ENCODE measurements around the gene E2F2.

The E2F2 gene

DNA sequence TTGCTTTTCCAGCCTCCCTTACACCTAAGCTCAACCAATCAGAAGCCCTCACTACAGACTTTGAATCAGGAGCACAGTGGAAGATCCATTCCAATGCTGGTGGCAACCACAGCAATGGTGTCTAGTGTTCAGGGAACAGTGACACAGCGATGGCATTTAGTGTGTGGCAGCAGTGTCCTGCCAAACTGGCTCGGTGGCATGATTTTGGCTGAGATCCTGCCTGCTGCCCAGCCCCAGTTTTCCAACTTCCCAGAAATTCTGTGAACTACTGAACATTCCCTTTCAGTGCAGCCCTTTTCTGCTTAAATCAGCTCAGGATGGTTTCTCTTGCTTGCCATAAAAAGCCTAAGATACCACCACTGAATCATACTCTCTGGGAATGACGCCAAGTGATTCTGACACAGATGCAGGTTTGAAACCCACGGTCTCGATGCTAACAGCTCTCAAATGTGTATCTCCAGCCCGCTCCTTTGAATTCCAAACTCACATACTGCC lies 55.9 kb downstream of the E2F2 start:
- peaks cover 18% of the 10 kb centered on the region for H3K4me1 ChIP-seq (ENCODE audit: insufficient read depth, low read length)
- H3K9me3 ChIP-seq (ENCODE audit: low read length) = no peaks in the 10 kb centered on the region
- no peak overlapping the region for H3K4me3 ChIP-seq (ENCODE audit: low read depth in 1 of 2, low read length in 2 of 2)
- no peaks in the 10 kb centered on the region for H3K27me3 ChIP-seq (ENCODE audit: control insufficient read depth in 1 of 2, insufficient read depth in 2 of 2, low read length in 2 of 2)
- no peak overlapping the region for H3K27ac ChIP-seq (ENCODE audit: low read depth, low read length)
- no peak overlapping the region for H3K9ac ChIP-seq (ENCODE audit: low read length)
- no peaks in the 10 kb centered on the region for H3K36me3 ChIP-seq (ENCODE audit: insufficient read depth, low read length)

DNA sequence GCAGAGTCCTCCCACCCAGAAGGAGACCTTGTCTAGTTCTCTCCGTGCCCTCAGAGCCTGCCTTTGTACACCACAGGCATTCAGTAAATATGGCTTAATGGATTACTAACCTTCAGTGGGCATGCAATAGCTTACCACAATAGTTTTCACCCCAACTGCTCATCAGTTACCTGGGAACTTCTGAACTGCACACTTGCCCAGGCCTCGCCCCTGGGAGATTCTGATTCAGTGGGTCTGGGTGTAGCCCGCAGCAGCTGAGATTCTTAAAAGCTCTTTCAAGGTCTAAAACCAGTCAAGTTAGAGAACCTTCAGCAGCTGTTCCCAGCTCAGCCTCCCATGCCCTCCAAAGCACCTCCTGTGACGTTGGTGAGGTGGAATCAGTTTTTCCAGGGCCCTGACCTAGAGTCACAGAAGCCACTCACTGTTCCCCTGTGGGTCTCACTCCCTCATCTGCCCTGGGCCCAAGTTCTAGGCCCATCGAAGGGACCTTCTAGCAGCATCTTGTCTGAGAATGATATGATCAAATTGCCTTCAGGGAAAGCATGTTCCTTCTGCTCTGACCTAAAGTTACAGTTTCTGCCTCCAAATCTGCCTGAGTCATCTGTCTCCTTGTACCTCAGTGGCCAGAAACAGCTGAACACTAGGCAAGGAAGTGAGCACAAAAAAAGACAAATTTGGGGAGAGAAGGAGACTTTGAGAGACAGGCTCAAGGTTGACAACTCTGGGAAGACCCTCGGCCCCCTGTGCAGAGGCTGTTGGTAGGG lies 57.8 kb downstream of the E2F2 start:
- no peak overlapping the region for H3K27ac ChIP-seq (ENCODE audit: low read depth, low read length)
- peaks cover 22% of the 10 kb centered on the region for H3K4me1 ChIP-seq (ENCODE audit: insufficient read depth, low read length)
- no peak overlapping the region for H3K9ac ChIP-seq (ENCODE audit: low read length)

DNA sequence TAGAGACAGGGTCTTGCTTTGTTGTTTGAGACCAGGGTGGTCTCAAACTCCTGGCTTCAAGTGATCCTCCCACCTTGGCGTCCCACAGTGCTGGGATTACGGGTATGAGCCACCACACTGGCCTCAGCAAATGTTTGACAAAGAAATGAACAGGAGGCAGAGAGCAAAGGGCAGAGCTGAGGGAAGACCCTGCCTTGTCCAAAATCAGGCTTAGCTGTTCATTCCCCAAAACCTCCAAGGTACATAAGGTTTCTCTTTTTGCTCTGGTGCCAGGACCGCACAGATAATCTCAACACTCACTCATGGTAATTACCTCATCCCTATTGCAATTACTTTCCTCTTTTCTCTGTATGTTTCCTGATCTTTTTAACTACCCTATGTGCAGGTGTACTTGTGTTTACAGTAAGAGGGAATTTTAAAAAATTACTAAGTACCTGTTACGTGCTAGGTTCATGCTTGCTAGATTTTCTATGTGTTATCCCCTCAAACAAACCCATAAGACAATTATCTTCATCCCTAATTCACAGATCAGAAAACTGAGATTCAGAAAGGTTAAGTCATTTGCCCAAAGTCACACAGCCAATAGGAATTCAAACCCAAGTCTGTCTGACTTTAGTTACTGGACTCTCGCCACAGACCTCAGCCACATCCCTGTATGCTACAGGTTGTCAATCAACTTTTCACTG lies 58.5 kb downstream of the E2F2 start:
- Histone ChIP-seq H3K9ac (ENCODE audit: low read length) (no peak overlapping the region), H3K27me3 (ENCODE audit: control insufficient read depth in 1 of 2, insufficient read depth in 2 of 2, low read length in 2 of 2) (no peaks in the 10 kb centered on the region), H3K4me3 (ENCODE audit: low read depth in 1 of 2, low read length in 2 of 2) (no peak overlapping the region), H3K9me3 (ENCODE audit: low read length) (no peaks in the 10 kb centered on the region), H3K36me3 (ENCODE audit: insufficient read depth, low read length) (no peaks in the 10 kb centered on the region), H3K4me1 (ENCODE audit: insufficient read depth, low read length) (peaks cover 22% of the 10 kb centered on the region), H3K27ac (ENCODE audit: low read depth, low read length) (no peak overlapping the region)

More for the DNA sequence above, 57.8 kb downstream of the E2F2 start:
- Histone ChIP-seq H3K9me3 (ENCODE audit: low read length) (no peaks in the 10 kb centered on the region), H3K36me3 (ENCODE audit: insufficient read depth, low read length) (no peaks in the 10 kb centered on the region), H3K27me3 (ENCODE audit: control insufficient read depth in 1 of 2, insufficient read depth in 2 of 2, low read length in 2 of 2) (no peaks in the 10 kb centered on the region), H3K4me3 (ENCODE audit: low read depth in 1 of 2, low read length in 2 of 2) (no peak overlapping the region)

DNA sequence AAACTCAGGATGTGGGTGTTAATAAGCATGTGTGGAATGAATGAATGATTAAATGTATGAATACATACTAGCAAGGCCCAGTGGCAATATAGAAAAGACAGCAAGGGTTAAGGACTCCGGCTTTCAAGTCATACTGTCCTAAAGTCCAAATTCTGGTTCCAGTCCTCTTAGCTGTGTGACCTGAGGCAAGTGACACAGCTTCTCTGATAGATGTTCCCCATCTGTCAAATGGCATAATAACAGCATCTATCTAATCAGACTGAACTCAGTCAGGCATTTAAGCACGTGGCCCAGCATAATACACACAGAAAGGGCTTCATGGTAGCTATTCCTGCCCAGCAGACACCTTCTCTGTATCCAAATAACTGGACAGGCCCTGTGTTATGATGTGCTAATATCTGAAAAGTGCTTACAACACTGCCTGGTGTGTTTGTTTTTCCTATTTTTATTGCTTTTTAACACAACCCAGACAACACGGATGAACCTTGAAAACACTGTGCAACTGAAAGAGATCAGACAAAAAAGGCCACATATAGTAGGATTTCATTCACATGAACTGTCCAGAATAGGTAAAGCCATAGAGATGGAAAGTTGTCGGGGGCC lies 59.5 kb downstream of the E2F2 start:
- H3K4me1 ChIP-seq (ENCODE audit: insufficient read depth, low read length) = peaks cover 22% of the 10 kb centered on the region
- H3K9me3 ChIP-seq (ENCODE audit: low read length) = no peaks in the 10 kb centered on the region
- no peaks in the 10 kb centered on the region for H3K36me3 ChIP-seq (ENCODE audit: insufficient read depth, low read length)
- no peak overlapping the region for H3K27ac ChIP-seq (ENCODE audit: low read depth, low read length)
- H3K27me3 ChIP-seq (ENCODE audit: control insufficient read depth in 1 of 2, insufficient read depth in 2 of 2, low read length in 2 of 2) = no peaks in the 10 kb centered on the region
- H3K4me3 ChIP-seq (ENCODE audit: low read depth in 1 of 2, low read length in 2 of 2) = no peak overlapping the region
- H3K9ac ChIP-seq (ENCODE audit: low read length) = no peak overlapping the region

DNA sequence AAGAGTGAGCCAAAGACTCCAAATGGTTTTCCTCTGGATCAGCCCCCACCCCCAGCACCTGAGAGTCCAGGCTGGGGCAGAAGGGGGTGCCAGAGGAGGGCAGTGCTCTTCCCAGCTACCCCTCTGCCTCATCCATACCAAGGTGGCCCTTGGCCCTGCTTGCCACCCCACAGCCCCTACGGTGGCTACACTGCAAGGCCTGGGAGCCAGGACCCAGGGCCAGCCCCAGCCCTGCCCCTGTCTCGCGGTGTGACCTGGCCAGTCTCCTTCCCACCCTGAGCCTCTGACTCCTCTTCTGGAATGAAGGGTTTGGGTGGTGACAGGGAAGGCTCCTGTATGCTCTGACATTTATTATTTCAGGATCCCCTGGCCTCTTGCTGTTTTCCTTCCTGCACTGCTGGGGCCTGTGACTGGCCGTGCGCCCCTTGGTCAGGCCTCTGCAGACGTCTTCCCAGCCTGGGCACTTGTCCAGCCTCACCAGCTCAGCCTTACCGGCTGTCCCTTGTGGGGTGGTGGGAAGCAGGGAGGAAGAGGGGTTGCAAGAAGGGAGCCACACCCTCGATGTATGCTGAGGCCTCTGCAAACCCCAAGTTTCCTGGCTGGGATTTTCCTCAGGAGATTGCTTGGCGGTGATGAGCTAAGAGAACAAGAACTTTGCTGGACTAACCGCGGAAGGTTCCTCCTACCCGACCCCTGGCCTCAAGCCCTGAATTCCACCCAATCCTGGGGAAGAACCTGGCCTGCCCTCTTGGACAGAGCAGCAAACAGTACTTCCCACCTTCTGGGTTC lies 60.6 kb downstream of the E2F2 start:
- Histone ChIP-seq H3K27me3 (ENCODE audit: control insufficient read depth in 1 of 2, insufficient read depth in 2 of 2, low read length in 2 of 2) (no peaks in the 10 kb centered on the region), H3K4me3 (ENCODE audit: low read depth in 1 of 2, low read length in 2 of 2) (no peak overlapping the region), H3K27ac (ENCODE audit: low read depth, low read length) (peak overlapping the region; percentile 14), H3K9ac (ENCODE audit: low read length) (no peak overlapping the region), H3K36me3 (ENCODE audit: insufficient read depth, low read length) (no peaks in the 10 kb centered on the region), H3K9me3 (ENCODE audit: low read length) (no peaks in the 10 kb centered on the region), H3K4me1 (ENCODE audit: insufficient read depth, low read length) (peaks cover 19% of the 10 kb centered on the region)

DNA sequence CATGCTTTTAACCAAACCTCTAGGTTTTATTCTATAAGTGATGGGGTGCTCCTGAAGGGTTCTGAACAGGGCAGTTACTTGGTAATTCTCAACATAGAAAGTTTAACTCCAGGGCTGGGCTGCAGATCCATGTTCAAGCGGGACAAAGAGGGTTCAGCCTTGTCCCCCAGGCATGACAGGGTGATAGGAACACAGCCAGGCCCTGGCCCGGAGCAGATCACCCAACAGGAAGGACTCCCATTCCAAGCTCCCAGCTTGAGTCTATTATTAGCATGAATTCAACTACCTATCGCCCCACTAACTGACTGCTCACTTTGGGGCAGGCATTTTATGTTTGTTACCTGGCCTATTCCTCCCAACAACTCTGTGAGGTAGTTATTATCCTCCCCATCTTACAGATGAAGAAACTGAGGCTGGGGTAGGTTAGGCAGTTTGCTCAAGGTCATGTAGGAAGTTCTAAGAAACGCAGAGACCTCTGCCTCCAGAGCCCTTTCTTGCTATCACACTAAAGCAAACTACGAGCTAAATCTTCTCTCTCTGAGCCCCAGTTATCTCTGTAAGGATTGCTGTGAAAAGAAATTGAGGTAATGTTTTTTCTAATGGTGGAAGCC lies 61.6 kb downstream of the E2F2 start:
- no peak overlapping the region for H3K9ac ChIP-seq (ENCODE audit: low read length)
- H3K27ac ChIP-seq (ENCODE audit: low read depth, low read length) = no peak overlapping the region
- H3K4me3 ChIP-seq (ENCODE audit: low read depth in 1 of 2, low read length in 2 of 2) = no peak overlapping the region
- peaks cover 12% of the 10 kb centered on the region for H3K4me1 ChIP-seq (ENCODE audit: insufficient read depth, low read length)
- no peaks in the 10 kb centered on the region for H3K9me3 ChIP-seq (ENCODE audit: low read length)
- no peaks in the 10 kb centered on the region for H3K36me3 ChIP-seq (ENCODE audit: insufficient read depth, low read length)
- H3K27me3 ChIP-seq (ENCODE audit: control insufficient read depth in 1 of 2, insufficient read depth in 2 of 2, low read length in 2 of 2) = no peaks in the 10 kb centered on the region

DNA sequence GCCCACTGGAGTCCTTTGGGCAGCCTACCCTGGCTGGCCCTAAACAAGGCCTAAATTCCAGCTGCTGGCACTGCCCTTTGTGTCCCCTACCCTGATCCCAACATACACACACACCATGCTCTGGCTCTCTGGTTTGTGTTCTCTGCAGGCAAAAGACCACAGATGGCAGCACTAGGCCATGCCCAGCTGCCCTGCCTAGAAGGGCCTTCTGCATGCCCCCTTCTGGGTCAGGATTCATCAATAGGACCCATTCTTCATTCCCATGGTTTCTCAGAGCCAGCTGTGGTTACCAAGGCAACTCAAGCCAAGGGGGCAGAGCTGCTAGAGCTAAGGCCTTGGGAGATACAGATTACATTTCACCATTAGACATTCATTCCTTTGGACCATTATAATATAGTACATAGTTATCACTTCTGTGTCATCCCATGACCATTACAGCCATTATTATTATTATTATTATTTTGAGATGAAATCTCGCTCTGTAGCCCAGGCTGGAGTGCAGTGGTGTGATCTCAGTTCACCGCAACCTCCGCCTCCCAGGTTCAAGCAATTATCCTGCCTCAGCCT lies 64.5 kb downstream of the E2F2 start:
- H3K4me1 ChIP-seq (ENCODE audit: insufficient read depth, low read length) = peaks cover 12% of the 10 kb centered on the region
- no peak overlapping the region for H3K9ac ChIP-seq (ENCODE audit: low read length)
- no peaks in the 10 kb centered on the region for H3K36me3 ChIP-seq (ENCODE audit: insufficient read depth, low read length)
- H3K27me3 ChIP-seq (ENCODE audit: control insufficient read depth in 1 of 2, insufficient read depth in 2 of 2, low read length in 2 of 2) = no peaks in the 10 kb centered on the region
- no peak overlapping the region for H3K4me3 ChIP-seq (ENCODE audit: low read depth in 1 of 2, low read length in 2 of 2)
- H3K27ac ChIP-seq (ENCODE audit: low read depth, low read length) = no peak overlapping the region
- H3K9me3 ChIP-seq (ENCODE audit: low read length) = no peaks in the 10 kb centered on the region

DNA sequence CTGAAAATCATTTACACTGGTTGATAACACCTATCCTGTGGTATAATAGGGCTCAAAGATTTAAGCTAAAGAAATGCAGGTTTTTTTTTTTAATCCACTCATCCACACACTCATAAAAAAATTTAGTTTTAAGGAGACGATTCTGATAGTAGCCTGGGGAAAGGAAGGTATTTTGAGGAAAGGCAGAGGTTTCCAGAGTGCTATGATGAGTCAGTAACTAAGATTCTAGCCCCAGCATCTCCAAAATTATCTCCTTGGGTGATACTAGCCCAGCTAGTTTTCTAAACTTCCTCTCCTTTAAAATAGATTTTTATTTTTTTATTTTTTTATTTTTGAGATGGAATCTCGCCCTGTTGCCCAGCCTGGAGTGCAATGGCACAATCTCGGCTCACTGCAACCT lies 67.7 kb downstream of the E2F2 start:
- H3K4me3 ChIP-seq (ENCODE audit: low read depth in 1 of 2, low read length in 2 of 2) = no peak overlapping the region
- no peak overlapping the region for H3K9ac ChIP-seq (ENCODE audit: low read length)
- H3K27ac ChIP-seq (ENCODE audit: low read depth, low read length) = no peak overlapping the region
- no peaks in the 10 kb centered on the region for H3K27me3 ChIP-seq (ENCODE audit: control insufficient read depth in 1 of 2, insufficient read depth in 2 of 2, low read length in 2 of 2)
- no peaks in the 10 kb centered on the region for H3K9me3 ChIP-seq (ENCODE audit: low read length)
- H3K36me3 ChIP-seq (ENCODE audit: insufficient read depth, low read length) = no peaks in the 10 kb centered on the region
- H3K4me1 ChIP-seq (ENCODE audit: insufficient read depth, low read length) = no peaks in the 10 kb centered on the region

DNA sequence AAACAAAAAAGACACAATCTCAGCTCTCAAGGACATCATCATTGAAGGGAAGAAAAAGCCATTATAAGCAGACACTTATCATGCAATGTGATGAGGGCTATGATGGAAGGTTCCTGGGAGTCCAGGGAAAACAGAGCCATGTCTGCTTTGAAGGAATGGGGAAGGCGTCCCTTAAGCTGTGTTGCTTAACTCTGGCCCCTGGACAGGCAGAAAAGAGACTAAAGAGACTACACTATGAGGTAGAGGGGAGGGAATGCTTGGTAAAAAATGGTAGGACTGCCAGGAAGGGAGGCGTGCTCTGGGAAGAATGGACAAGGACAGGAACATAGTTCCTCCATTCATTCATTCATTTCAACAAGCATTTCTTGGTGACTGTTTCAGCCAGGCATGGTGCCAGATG lies 68.3 kb downstream of the E2F2 start:
- Histone ChIP-seq H3K36me3 (ENCODE audit: insufficient read depth, low read length) (no peaks in the 10 kb centered on the region), H3K9ac (ENCODE audit: low read length) (no peak overlapping the region), H3K4me3 (ENCODE audit: low read depth in 1 of 2, low read length in 2 of 2) (no peak overlapping the region), H3K4me1 (ENCODE audit: insufficient read depth, low read length) (no peaks in the 10 kb centered on the region), H3K9me3 (ENCODE audit: low read length) (no peaks in the 10 kb centered on the region), H3K27ac (ENCODE audit: low read depth, low read length) (no peak overlapping the region), H3K27me3 (ENCODE audit: control insufficient read depth in 1 of 2, insufficient read depth in 2 of 2, low read length in 2 of 2) (no peaks in the 10 kb centered on the region)

DNA sequence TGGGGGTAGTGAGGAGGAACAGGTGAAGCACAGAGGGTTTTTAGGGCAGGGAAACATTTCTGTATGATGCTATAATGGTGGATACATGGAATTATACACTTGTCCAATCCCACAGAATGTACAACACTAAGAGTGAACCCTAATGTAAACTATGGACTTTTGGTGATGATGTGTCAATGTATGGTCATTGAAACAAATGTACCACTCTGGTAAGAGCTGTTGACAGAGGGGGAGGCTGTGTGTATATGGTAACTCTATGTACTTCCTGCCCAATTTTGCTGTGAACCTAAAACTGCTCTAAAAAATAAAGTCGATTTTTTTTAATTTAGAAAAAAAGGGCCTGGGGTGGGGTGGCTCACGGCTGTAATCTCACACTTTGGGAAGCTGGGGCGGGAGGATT lies 70.0 kb downstream of the E2F2 start:
- H3K27me3 ChIP-seq (ENCODE audit: control insufficient read depth in 1 of 2, insufficient read depth in 2 of 2, low read length in 2 of 2) = no peaks in the 10 kb centered on the region
- H3K9me3 ChIP-seq (ENCODE audit: low read length) = no peaks in the 10 kb centered on the region
- H3K4me3 ChIP-seq (ENCODE audit: low read depth in 1 of 2, low read length in 2 of 2) = no peak overlapping the region
- no peaks in the 10 kb centered on the region for H3K4me1 ChIP-seq (ENCODE audit: insufficient read depth, low read length)
- H3K9ac ChIP-seq (ENCODE audit: low read length) = no peak overlapping the region
- no peak overlapping the region for H3K27ac ChIP-seq (ENCODE audit: low read depth, low read length)
- no peaks in the 10 kb centered on the region for H3K36me3 ChIP-seq (ENCODE audit: insufficient read depth, low read length)
